Measurements from ENCODE around the gene TLX1.

TLX1 gene

GRCh38 chr10:101121654-101122031 is 9.5 kb upstream of the TLX1 start:
- TF ChIP-seq GATA3 (IDR thresholded peaks at IDR 0.05; ENCODE audit: low read depth, low read length) (no peak), GATA2 (IDR thresholded peaks at IDR 0.05; ENCODE audit: low read depth, low read length) (no peak)

DNA sequence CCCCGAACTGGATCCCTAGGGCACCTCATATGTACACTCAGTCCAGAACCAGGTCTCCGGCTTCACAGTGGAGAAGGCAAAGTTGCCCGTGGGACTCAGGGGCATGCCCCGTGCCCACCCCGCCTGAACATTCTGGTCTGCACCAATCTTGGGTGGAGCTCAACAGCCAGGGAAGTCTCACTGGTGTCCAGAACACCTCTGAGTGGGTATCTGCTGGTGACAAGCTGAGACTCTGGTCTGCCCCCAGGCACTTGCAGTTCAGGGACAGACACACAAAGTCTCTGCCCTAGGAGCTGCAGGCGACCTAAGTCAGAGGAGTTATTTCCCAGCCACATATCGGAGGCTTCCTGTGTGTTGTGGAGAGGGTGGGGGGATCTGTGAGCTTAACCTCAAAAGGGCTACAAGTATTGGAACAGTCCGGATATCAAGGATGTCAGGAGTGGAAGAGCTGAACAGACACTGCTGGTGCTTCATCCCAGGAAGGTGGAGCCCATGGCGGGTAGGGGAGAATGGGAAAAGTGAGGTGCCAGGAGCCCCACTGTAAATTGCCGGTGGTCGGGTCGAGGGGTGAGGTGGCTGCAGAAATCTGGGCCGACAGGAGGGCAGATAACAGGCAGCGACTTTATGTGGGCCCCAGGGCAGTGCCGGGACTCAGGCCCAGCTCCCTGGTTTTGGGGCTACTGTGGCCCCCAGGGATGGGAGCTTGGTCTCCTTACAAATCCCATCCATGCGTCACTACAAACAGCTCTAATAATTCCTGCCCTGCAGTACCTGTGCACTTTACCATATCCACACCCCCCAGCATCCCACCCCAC is 8.6 kb upstream of the TLX1 start:
- TF ChIP-seq GATA3 (IDR thresholded peaks at IDR 0.05; ENCODE audit: low read depth, low read length) (no peak), GATA2 (IDR thresholded peaks at IDR 0.05; ENCODE audit: low read depth, low read length) (no peak)

GRCh38 chr10:101123085-101123814 is 7.8 kb upstream of the TLX1 start:
- no peak for TF ChIP-seq GATA2 (IDR thresholded peaks at IDR 0.05; ENCODE audit: low read depth, low read length)
- TF ChIP-seq GATA3 (IDR thresholded peaks at IDR 0.05; ENCODE audit: low read depth, low read length), result no peak

DNA sequence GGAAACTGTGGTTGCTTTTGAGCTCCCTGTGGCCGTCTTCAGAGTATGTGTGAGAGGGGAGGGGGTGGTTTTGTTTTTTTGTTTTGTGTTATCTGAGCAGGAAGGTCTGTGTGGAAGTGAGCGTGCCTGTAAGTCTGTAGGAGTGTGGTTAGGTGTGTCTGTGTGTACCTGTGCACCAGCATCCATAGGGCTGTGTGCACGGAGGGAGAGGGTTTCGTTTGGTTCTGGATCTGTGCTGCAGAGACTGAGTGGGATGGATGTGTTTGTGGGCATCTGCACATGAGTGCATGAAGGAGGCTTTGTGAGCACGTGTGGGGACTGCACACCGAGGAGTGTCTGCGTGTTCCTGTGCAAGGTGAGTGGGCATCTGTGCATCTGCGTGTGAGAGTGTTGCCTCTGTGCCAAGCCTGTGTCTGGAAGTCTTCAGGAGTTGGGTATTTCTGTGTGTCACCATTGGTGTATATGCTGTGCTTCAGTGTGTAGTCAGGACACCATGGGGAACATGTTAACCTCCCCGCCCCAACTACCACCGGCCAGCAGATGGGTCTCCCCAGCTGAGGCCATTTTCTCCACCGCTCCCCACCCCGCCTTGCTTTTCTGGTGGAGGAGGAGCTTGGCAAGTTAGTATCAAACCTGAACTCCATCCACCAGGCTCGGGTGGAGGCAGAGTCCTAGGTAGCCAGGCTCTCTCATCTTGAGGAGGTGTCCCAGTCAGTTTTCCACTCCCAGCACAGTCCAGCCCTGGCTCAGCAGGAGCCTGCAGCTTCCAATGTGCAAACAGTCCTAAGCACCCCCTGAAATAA is 7.1 kb upstream of the TLX1 start:
- TF ChIP-seq GATA3 (IDR thresholded peaks at IDR 0.05; ENCODE audit: low read depth, low read length) (no peak), GATA2 (IDR thresholded peaks at IDR 0.05; ENCODE audit: low read depth, low read length) (no peak)

GRCh38 chr10:101124933-101125332 is 6.2 kb upstream of the TLX1 start:
- TF ChIP-seq GATA2 (IDR thresholded peaks at IDR 0.05; ENCODE audit: low read depth, low read length) (no peak), GATA3 (IDR thresholded peaks at IDR 0.05; ENCODE audit: low read depth, low read length) (no peak)

DNA sequence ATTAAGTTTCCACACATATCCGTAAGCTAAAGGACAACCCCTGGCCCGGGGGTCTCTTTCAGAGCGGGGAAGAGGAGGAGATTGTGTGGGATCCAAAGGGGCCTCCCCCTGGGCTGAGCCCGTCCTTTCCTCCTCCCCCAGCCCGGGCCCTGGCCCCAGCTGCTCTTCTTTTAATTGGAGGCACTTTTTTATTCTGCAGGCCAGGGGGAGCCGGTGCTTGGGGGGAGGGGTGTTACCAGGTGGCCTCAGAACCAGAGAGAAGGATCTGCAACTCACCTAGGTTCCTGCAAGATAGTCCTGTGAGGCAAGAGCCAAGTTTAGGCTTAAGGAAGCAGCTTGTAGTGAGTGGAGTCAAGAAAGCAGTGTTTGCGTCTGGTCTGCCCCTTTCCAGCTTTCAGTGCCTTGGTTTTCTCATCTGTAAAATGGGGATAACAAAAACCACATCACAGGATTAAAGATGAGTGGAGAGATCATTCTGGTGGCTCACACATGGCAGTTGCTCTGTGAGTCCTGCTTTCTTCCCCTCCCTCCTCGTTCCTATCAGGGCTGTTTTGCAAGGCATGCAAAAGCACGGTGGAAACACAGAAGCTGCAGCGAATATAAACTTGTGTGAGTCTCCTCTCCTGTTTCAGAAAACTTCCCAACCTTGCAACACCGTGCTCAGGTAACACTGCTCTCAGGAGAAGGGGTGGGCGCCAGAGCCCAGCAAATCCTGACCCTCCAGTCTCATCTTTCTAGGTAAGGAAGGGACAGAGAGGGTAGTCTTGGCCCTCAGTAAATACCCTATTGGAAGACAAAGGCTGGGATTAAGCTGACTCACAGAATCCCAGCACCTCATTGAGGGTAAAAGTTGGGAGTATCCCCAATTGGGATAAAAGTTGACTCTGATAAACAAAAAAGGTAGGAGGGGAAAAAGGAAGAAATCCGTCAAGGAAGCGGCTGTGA is 4.1 kb upstream of the TLX1 start:
- TF ChIP-seq GATA2 (IDR thresholded peaks at IDR 0.05; ENCODE audit: low read depth, low read length) (no peak), GATA3 (IDR thresholded peaks at IDR 0.05; ENCODE audit: low read depth, low read length) (no peak)

DNA sequence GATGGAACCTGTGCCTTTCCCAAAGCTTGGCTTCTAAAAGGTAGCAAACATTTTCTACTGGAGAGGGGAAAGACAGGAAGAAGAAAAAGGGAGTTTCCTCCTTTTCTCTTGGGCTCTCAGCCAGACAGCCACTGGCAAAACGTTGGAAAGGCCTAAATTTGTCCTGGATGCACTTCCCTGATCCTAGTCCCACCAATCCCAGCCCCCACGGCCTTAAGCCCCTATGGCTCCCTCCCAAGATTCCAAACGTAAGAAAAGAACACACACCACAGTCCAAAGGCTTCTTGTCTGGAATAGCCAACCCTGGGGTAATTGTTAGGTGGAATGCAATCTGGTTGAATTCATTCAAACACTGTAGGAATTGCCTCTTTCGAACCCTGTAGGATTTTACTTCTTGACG is 959 bp upstream of the TLX1 start:
- no peak for TF ChIP-seq GATA2 (IDR thresholded peaks at IDR 0.05; ENCODE audit: low read depth, low read length)
- TF ChIP-seq GATA3 (IDR thresholded peaks at IDR 0.05; ENCODE audit: low read depth, low read length), result no peak

GRCh38 chr10:101131962-101132635 is 999 bp downstream of the TLX1 start:
- TF ChIP-seq GATA2 (IDR thresholded peaks at IDR 0.05; ENCODE audit: low read depth, low read length) (no peak), GATA3 (IDR thresholded peaks at IDR 0.05; ENCODE audit: low read depth, low read length) (no peak)

- TF ChIP-seq GATA2 (IDR thresholded peaks at IDR 0.05; ENCODE audit: low read depth, low read length), result no peak
- TF ChIP-seq GATA3 (IDR thresholded peaks at IDR 0.05; ENCODE audit: low read depth, low read length), result no peak
Measured at GRCh38 chr10:101132636-101133473, 1.8 kb downstream of the TLX1 start.

GRCh38 chr10:101133489-101134298 is 2.6 kb downstream of the TLX1 start:
- no peak for TF ChIP-seq GATA3 (IDR thresholded peaks at IDR 0.05; ENCODE audit: low read depth, low read length)
- TF ChIP-seq GATA2 (IDR thresholded peaks at IDR 0.05; ENCODE audit: low read depth, low read length), result no peak
